DMS153 treated with DMSO at 0.1 percent for 48 hours (cell line): ENCODE measurements around the gene CNTN5.
"Not testable (repeated sequence)": the region's sequence is repeated elsewhere in the genome, so short reads cannot be mapped to it uniquely, and the experiment has no call there.

Experiments
- DNase-seq: peaks from one replicate; lab custom pipeline; 2025; ENCODE audit not compliant: unreplicated experiment; lab: John Stamatoyannopoulos, UW

The CNTN5 gene

GRCh38 chr11:99708928-99709672, 688.4 kb downstream of the CNTN5 start:
- no peak for DNase-seq

GRCh38 chr11:99716302-99716701, 695.6 kb downstream of the CNTN5 start:
- DNase-seq = no peak

GRCh38 chr11:99718291-99718690, 697.5 kb downstream of the CNTN5 start:
- no peak for DNase-seq

GRCh38 chr11:99739464-99740089, 718.8 kb downstream of the CNTN5 start:
- DNase-seq = peak; percentile 2

GRCh38 chr11:99742501-99742900, 721.8 kb downstream of the CNTN5 start:
- DNase-seq = no peak

- no peak for DNase-seq
These were observed 739.0 kb downstream of the CNTN5 start for GRCh38 chr11:99759787-99760186.

GRCh38 chr11:99766811-99767210, 746.1 kb downstream of the CNTN5 start:
- no peak for DNase-seq

GRCh38 chr11:99773646-99774045, 752.9 kb downstream of the CNTN5 start:
- no peak for DNase-seq

- DNase-seq = no peak
These were observed 760.3 kb downstream of the CNTN5 start for GRCh38 chr11:99781074-99781473.

GRCh38 chr11:99791354-99791753, 770.6 kb downstream of the CNTN5 start:
- no peak for DNase-seq

GRCh38 chr11:99795999-99796398, 775.2 kb downstream of the CNTN5 start:
- DNase-seq = no peak

- no peak for DNase-seq
These were observed 782.8 kb downstream of the CNTN5 start for GRCh38 chr11:99803501-99803900.

- DNase-seq = no peak
These were observed 791.8 kb downstream of the CNTN5 start for GRCh38 chr11:99812516-99812915.

GRCh38 chr11:99814021-99814420, 793.3 kb downstream of the CNTN5 start:
- no peak for DNase-seq

GRCh38 chr11:99814738-99815137, 794.0 kb downstream of the CNTN5 start:
- DNase-seq = no peak

- DNase-seq = no peak
These were observed 798.2 kb downstream of the CNTN5 start for GRCh38 chr11:99818991-99819390.

GRCh38 chr11:99822846-99823565, 802.3 kb downstream of the CNTN5 start:
- DNase-seq = no peak

GRCh38 chr11:99836739-99837138, 816.0 kb downstream of the CNTN5 start:
- not testable (repeated sequence) for DNase-seq

- DNase-seq = no peak
These were observed 821.1 kb downstream of the CNTN5 start for GRCh38 chr11:99841885-99842284.

GRCh38 chr11:99865951-99866350, 845.2 kb downstream of the CNTN5 start:
- no peak for DNase-seq

- DNase-seq = no peak
These were observed 860.9 kb downstream of the CNTN5 start for GRCh38 chr11:99881610-99882009.

- no peak for DNase-seq
These were observed 864.0 kb downstream of the CNTN5 start for GRCh38 chr11:99884750-99885149.
